Left forelimb (tissue), 1 donor: ENCODE results near the gene PAQR8.
"Not testable (repeated sequence)": the region's sequence is repeated elsewhere in the genome, so short reads cannot be mapped to it uniquely, and the experiment has no call there.

ENCODE experiments used
- DNase-seq: peaks from one replicate; pipeline ENCODE4 v3.0.0-alpha.2; 2018; ENCODE audit warnings: low spot score

The PAQR8 gene

DNA sequence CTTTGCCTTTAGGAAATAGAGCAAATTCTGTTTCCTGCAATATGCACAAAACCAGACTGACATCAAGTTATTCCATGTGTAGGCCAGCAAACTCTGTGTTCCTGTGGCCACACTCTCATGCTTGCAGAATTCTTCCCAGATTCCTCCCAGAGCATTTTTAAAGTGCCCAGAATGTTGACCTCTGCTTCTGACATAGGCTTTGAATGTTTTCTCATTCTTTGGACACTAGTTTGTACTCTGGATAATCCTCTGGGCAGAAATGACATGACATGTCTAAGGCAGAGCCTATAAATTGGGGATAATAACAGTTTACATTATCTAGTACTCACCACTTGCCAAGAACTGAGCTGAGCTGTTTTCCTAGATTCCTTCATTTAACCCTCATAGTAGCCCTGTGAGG is 49.0 kb downstream of the PAQR8 start:
- DNase-seq, result no peak

DNA sequence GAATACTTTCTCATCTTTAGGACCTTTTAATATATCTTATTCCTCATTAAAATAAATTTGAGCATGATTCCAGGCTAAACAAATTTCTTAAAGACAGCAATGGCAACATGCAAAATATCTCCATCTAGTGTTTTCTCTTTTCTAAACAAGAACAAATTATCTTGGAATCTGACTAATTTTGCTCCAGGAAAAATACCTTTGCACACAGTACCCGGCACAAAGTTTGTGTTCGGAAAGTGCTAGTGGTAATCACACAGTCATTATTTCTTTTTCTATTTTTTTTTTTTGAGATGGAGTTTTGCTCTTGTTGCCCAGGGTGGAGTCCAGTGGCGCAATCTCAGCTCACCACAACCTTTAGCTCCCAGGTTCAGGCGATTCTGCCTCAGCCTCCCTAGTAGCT is 50.0 kb downstream of the PAQR8 start:
- no peak for DNase-seq

DNA sequence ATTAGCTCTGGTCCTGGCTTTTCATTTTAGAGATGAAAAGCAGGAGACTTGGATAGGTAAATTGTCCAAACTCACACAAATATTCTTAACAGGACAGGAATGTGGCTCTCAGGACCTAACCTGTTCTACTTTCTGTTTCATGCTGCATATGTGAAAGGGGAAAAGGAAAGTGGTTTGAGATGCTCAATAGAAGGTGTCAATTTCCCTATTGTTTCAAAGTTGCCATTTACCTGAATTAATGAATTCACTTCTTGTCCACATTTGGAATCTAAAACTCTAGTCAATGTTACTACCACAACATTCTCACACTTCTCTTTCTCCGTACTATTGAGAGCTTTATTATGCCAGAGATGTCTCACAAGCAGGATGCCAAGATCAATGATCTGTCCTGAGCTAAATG is 53.4 kb downstream of the PAQR8 start:
- no peak for DNase-seq

DNA sequence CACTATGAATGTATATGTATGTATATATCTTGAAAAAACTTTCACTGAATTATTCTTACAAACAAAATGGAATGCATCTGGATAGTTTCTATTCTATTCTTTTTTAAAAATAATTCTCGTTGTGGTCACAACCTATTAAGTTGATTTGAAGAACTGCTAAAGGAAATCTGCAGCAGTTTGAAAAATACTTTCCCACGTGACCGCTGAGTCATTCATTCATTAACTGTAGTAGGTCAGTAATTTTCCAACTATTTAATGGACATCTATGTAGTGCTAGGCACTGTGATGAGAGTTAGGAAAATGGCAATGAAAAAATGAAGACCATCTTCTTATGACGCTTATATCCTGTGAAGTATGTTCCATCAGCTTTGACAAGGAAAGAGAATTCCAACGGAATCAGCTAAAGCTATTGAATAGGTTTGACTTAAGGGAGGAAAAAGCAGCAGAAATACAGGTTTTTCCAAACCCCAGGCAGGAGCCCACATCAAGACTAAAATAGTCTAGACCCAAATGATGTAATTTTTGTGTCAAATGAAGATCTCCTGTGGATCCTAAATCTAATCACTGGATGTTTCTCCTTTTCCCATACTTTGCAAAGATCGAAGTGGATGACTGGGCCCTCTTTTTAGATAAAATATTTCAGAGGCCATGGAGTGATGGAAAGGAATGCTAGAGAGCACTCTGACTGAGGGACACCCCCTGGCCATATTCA is 54.1 kb downstream of the PAQR8 start:
- no peak for DNase-seq

DNA sequence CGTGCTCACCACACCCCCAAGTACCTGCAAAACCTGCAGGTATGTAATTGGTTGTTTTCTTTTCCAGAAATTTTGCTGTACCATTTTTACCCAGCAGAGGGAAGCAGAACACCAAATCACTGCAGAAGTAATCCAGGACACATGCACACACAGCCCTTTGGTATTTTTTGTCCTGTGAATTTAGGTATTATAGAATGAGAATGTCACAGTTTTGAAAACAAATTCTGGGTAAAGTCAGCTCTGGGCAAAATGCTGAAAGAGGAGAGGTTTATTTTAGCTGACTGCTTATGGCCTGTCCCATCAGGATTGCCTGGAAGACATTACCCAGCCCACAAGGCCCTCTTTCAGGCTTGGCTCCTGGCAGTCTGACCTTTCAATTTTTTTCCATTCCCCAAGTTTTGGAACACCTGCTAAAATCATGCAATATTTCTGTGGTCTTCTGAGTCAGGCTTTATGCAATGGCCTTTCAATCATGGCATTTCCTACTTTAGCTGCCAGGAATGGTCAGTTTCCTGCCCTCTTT is 54.7 kb downstream of the PAQR8 start:
- no peak for DNase-seq

DNA sequence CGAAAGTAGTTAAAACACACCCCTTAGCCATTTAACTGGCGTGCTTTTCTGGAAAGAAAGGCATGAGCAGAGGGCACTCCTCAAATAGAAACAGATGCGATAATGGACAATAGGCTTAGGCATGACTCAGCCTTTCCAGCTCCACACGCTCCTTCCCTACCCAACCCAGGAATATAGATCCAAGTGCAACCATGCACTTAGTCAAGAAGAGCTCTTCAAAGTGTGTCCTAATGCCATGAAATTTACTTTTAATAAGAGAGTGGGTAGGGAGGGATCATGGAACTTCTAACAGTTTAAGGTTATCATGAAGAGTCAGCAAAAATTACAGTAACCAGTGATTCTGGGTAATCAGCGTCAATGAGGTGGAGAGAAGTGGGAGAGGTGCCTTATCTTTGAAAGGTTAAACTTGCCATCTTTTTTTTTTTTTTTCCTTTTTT is 55.7 kb downstream of the PAQR8 start:
- DNase-seq, result no peak

DNA sequence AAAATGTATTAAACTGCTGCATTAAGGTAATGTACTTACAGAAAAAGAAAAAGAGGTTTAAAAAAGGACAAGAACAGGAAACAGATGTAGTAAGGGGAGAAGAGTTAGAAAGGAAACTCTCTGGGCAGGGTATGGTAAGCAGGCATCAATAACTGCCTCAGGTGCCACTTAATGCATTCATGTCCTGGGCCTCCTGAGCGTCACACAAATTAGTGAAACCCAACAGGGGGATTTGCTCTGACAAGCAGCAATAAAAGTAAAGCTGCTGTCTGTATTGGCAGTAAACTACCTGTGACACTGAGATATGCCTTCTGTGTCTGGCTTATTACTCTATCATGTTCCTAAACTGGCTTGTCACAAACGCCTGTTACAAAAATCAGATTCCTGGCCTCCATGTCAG is 56.7 kb downstream of the PAQR8 start:
- no peak for DNase-seq

DNA sequence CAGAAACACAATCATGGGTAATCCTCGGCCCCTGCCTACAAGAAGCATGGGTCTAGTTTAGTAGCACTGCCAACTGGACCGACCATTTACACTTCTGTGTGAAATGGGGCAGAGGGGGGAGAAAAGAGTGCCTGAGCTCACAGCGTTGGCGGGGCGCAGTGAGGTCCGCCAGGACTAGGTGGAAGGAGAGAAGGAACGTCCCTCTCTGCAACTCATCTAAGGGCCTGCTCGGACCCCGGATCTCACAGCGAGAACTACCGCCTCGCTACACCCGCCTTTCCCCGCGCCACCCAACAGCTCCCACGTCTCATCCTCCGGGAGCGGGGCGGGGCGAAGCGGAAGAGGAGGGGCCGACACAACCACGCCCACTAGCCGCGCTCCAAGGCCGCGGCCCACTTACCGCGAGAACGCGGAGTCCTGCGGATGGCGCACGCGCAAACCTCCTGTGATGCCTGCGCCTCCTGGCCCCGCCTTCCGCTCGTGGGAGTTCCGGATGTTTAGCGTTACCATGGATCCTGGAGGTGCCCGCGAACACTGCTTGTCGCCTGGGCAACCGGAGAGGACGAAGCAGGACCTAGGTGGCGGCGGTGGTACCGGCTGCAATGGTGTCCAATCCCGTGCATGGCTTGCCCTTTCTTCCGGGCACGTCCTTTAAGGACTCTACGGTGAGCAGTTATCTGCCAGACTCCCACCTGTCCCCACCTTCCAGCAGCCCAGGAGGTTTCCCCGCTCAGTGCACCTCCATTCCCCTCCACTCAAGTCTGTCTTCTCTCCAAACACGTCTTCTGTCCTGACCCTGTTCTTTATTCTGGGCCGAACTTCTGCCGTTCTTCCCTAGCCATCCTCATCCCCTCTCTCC is 58.1 kb downstream of the PAQR8 start, which contains the start of gene EFHC1:
Gene EFHC1 (plus strand): TSS at position 534 of the 859 bp plus-strand sequence. CDS start 69 bp downstream, at position 603.
- peak; percentile 99 for DNase-seq

DNA sequence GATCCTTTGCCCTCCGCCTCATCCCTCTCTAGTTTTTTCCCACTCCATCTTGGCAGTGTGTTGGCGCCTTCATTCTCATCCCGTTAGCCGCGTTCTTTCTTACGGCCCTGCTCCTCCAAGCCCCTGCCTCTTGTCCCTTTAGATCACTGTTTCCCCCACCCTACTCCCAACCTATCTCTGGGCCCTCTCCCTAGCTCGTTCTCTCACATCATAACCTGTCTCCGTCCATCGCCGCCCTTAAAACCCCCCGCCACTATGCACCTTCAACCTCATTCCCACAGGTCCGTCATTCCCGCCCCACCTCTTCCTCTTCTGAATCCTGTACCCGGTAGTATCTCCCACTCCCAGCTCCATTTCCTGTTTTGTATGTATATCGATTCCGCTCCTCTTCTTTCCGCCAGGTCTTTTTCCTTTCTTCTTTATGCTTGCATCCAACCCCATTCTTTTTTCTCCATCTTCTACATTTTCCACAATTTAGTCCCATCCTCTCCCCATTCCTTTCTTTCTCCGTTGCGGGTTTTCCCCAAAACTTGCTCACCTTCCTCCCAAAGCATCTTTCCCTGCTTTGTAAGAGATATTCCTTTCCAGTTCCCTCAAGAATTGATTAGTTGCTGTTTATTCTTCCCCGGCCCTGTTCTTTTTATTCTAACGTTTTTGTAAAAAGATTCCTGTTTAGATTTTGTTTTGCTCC is 58.9 kb downstream of the PAQR8 start:
- DNase-seq, result no peak

DNA sequence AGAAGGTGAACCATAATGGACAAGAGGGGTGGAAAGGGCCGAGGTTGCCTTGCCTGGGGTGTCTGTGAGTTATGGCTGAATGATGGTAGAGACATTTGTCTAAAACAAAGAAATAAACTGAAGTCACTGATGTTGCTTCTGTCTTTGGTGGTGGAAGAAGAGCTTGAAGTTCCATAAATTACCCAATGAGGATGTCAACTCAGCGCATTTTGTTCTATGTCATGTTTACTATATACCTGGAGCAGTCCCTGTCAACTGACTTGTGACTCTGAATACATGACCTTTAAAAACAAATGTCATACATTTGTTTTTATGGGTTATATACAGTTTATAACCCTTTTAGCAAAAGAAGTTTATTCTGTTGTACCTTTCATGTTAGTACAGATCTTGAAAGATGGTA is 60.2 kb downstream of the PAQR8 start:
- DNase-seq, result no peak

DNA sequence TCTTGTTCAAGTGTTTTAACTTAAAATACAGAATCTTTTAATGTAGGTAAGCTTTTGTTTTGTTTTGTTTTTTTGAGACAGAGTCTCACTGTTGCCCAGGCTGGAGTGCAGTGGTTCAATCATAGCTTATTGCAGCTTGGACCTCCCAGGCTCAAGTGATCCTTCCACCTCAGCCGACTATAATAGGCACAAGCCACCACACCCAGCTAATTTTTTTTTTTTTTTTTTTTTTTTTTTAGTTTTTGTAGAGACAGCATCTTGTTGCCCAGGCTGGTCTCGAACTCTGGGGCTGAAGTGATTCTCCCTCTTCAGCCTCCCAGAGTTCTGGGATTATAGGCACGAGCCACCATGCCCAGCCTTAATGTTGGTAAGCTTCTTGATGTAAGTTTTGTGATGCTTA is 61.5 kb downstream of the PAQR8 start:
- DNase-seq, result no peak

DNA sequence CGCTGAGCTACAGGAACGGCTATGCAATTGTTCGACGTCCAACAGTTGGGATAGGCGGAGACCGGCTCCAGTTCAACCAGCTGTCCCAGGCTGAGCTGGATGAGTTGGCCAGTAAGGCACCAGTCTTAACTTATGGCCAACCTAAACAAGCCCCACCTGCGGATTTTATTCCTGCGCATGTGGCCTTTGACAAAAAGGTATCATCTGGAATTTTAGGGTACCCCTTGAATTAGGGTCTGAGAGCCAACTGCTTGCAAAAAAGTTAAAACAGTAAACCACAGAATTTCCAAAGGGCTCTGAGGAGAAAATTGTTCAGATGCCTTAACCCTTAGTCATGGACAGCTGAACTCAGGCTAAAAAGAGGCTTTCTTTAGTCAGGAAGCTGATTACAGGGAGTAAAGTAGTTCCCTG is 62.0 kb downstream of the PAQR8 start:
- no peak for DNase-seq

DNA sequence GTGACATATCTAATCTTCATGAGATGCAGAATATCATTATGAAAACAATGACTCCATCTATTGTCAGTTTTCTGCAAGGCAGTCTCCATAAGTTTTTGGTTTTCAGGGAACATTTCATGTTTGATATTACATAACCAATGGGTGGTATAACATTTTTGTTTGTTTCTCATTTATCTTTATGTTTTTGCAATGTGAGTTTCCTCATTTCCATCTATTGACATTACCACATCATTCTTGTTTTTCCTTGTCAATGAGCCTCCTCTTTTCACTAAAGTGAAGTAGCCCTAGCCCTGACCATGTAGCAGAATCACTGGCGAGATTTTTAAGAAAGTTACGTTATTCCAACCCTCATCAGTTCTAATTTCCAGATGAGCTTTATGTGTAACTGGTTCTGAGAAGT is 62.6 kb downstream of the PAQR8 start:
- no peak for DNase-seq

DNA sequence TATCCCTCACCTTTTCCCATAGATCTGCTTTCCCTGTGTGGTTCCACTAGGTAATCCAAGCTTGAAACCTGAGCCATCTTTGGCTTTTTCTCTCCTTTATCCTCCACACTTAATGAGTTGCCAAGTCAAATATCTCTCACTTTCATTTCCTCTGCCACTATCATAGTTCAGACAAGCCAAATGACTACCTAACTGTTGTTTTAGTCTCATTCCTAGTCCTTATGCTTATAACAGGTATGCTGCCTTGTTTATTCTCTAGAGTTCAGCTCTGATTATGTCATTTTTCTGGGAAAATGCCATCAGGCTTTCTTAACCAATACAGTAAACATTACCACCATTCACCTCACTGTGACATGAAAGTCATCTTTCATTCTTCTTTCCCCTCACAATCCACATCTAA is 64.7 kb downstream of the PAQR8 start:
- no peak for DNase-seq

DNA sequence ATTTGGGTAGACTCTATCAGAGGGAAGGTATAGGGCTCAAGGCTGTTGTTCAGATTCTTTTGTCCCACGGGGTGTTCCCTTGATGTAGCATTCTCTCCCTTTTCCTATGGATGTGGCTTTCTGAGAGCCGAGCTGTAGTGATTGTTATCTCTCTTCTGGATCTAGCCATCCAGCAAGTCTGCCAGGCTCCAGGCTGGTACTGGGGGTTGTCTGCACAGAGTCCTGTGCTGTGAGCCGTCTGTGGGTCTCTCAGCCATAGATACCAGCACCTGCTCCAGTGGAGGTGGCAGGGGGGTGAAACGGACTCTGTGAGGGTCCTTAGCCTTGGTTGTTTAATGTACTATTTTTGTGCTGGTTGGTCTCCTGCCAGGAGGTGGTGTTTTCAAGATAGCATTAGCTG is 71.3 kb downstream of the PAQR8 start:
- DNase-seq, result not testable (repeated sequence)

DNA sequence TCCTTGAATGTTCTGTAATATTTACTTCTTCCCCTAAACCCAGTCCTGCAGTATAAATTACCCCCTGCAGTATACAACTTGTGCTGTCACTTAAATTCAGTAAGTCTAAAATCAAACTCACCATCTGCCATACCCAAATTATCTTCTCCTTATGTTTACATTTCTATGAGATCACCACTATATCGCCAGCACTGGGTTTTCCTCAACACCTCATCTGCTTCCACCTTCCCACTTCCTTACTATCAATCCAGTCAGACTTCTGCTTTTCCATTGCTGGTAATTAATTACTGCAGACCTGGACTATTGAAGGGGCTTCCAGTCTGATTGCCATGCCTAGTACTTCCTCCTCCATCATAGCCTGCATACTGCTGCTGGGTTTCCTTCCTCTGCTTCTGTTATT is 73.4 kb downstream of the PAQR8 start:
- no peak for DNase-seq

DNA sequence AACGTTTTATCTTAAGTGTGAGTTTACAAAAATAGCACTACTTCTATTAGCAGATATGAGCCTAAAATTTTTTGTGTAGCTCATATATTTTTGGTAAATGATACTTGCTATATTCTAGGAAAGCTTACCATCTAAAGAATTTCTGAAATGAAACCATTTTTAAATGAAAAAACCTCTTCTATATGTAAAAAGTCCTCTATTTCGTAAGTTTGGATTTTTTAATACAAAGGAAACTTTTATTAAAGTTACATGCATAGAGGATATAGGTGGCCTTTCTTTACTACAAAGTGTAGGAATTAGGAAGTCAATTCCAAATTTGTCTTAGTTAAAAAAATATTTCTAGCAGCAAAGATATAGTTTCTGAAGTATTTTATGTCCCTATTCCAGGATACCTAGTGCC is 77.0 kb downstream of the PAQR8 start:
- no peak for DNase-seq

DNA sequence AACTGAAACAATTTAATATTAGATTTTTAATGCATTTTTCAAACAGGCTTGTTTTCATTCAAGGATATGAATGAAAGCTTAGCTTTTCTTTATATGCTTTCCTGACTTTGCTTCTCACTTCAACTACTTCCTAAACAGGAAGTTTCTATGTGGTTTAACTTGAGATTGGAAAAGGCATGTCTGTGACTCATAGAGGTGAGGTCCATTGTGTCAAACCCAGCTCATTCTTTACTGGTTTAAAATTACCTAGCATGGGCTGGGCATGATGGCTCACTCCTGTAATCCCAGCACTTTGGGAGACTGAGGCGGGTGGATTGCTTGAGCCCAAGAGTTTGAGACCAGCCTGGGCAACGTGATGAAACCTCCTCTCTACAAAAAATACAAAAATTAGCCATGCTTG is 92.6 kb downstream of the PAQR8 start:
- no peak for DNase-seq

DNA sequence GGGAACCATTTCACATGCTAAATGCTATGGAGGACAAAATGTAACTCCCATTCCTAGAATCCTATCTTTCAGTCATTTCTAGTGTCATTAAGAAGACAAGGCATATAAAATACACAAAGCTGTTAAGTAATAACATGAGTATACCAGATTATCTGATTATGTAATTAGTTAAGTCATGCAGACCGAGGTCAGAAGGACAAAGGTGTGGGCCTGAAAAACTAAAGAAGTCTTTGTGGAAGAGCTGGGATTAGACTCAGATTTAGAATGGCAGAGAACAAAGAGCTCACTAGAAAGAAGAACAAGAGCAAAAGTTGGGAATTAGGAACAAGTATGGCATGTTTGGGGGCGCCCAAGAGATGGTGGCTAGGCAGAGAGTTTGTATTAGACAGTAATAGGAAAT is 95.1 kb downstream of the PAQR8 start:
- DNase-seq, result no peak
